GM12878 (cell line): ENCODE measurements around the gene KHDC1L. TPM values are rescaled to one million over a fixed set of nuclear protein-coding genes. Genes with fewer than 3 reads are reported as not detected.
"Not testable (repeated sequence)": the region's sequence is repeated elsewhere in the genome, so short reads cannot be mapped to it uniquely, and the experiment has no call there.

Experiments used
- ATAC-seq: fragments of 200-7000 bp; cut with Tn5 transposase; 3 replicates; pipeline ENCODE4 v1.9.1; 2020; ENCODE audit warnings: mild to moderate bottlenecking, moderate library complexity
- BruUV-seq: library from RNA; stranded (reverse); fragments of 400-500 nt; replicated peaks from 2 replicates; lab custom pipeline; 2021; lab: Mats Ljungman, UMichigan
- CTCF ChIA-PET: fragments of 300-600 bp; sonication (Branson Sonifier 250); formaldehyde crosslinking; extraction: SDS; loops from one replicate; lab custom pipeline; 2021; ENCODE audit warnings: inconsistent platforms; lab: Yijun Ruan, JAX
- POLR2A ChIA-PET: fragments of 350-600 bp; formaldehyde crosslinking; extraction: SDS; loops from one replicate; lab custom pipeline; 2021; ENCODE audit warnings: inconsistent platforms; lab: Charles Lee
- RAD21 ChIA-PET: fragments of 300-600 bp; sonication (Branson Sonifier 250); formaldehyde crosslinking; loops from one replicate; lab custom pipeline; 2023; ENCODE audit warnings: antibody characterized with exemption; ENCODE audit not compliant: unreplicated experiment; lab: Charles Lee
- SMC1A ChIA-PET: fragments of 300-600 bp; sonication (Branson Sonifier 250); formaldehyde crosslinking; loops from one replicate; lab custom pipeline; 2023; ENCODE audit not compliant: unreplicated experiment, uncharacterized antibody; lab: Charles Lee
- DNase-seq: peaks from one replicate; pipeline ENCODE4 v3.0.0-alpha.2; 2011; ENCODE audit warnings: low read depth, low spot score
- FAIRE-seq: peaks from 3 replicates; lab custom pipeline; 2011; peaks lifted over from hg19 to GRCh38; lab: Jason Lieb, UNC
- H2AFZ ChIP-seq: 2 replicates; pipeline ENCODE4 v1.6.0; 2011; ENCODE audit warnings: low read depth, low read length, control low read depth; ENCODE audit not compliant: control insufficient read depth
- H3K27ac ChIP-seq: 2 replicates; pipeline ENCODE4 v1.5.1; 2011; ENCODE audit warnings: control low read depth; ENCODE audit not compliant: control insufficient read depth, insufficient read depth
- H3K27me3 ChIP-seq, 2 experiments: replicated peaks in 1 of 2; 2 replicates each; pipeline versions ENCODE4 v1.6.0 to v1.6.1; 2011; ENCODE audit warnings: low read length in 1 of 2; ENCODE audit not compliant: control insufficient read depth in 2 of 2, insufficient read depth in 2 of 2
- H3K36me3 ChIP-seq, 2 experiments: 2 replicates each; pipeline ENCODE4 v1.5.1; 2011; ENCODE audit warnings: low read length in 1 of 2; ENCODE audit not compliant: control insufficient read depth in 2 of 2, insufficient read depth in 2 of 2
- H3K4me1 ChIP-seq: 2 replicates; pipeline ENCODE4 v1.6.1; 2011; ENCODE audit warnings: mild to moderate bottlenecking, low read length, moderate library complexity, mixed read lengths; ENCODE audit not compliant: control insufficient read depth, insufficient read depth
- H3K4me2 ChIP-seq: 2 replicates; pipeline ENCODE4 v1.6.0; 2011; ENCODE audit warnings: control low read depth; ENCODE audit not compliant: control insufficient read depth, insufficient read depth
- H3K4me3 ChIP-seq: fragments of 200-600 bp; sonication (generic); 2 replicates; pipeline ENCODE4 v1.5.1; 2016
- H3K79me2 ChIP-seq: 2 replicates; pipeline ENCODE4 v1.6.0; 2011; ENCODE audit warnings: low read length; ENCODE audit not compliant: control insufficient read depth, insufficient read depth
- H3K9ac ChIP-seq: 2 replicates; pipeline ENCODE4 v1.8.0; 2011; ENCODE audit warnings: low read length, control low read depth, mixed read lengths; ENCODE audit not compliant: control insufficient read depth, insufficient read depth
- H3K9me3 ChIP-seq: replicated peaks from 3 replicates; pipeline ENCODE4 v1.5.1; 2011; ENCODE audit warnings: mild to moderate bottlenecking, low read length; ENCODE audit not compliant: control insufficient read depth, insufficient read depth
- H4K20me1 ChIP-seq: 2 replicates; pipeline ENCODE4 v1.6.0; 2011; ENCODE audit not compliant: control insufficient read depth, insufficient read depth
- EGR1 ChIP-seq, 2 experiments: IDR thresholded peaks; 1 replicate in 1 of 2; 2 replicates in 1 of 2; pipeline ENCODE4 v1.6.1; 2011 to 2012; ENCODE audit warnings: low read depth in 2 of 2, low read length in 2 of 2, borderline replicate concordance in 1 of 2, mild to moderate bottlenecking in 1 of 2, moderate library complexity in 1 of 2
- ETV6 ChIP-seq, 2 experiments: fragments of 450-650 bp in 1 of 2; IDR thresholded peaks in 1 of 2; conservative IDR thresholded peaks in 1 of 2; 2 replicates each; pipeline ENCODE4 v1.6.1; 2014; ENCODE audit warnings: antibody characterized with exemption in 1 of 2, borderline replicate concordance in 1 of 2, low read depth in 1 of 2, mild to moderate bottlenecking in 1 of 2, moderate library complexity in 1 of 2
- FOXM1 ChIP-seq: IDR thresholded peaks from 2 replicates; pipeline ENCODE4 v1.6.1; 2012; ENCODE audit warnings: low read depth, mild to moderate bottlenecking, inconsistent platforms, low read length, moderate library complexity
- JUNB ChIP-seq: IDR thresholded peaks from 2 replicates; pipeline ENCODE4 v1.6.1; 2016; ENCODE audit warnings: antibody characterized with exemption, mild to moderate bottlenecking
- NRF1 ChIP-seq: conservative IDR thresholded peaks from 2 replicates; pipeline ENCODE4 v1.6.1; 2011; ENCODE audit warnings: mild to moderate bottlenecking, low read depth, low read length, improper control_type of control experiment
- RBBP5 ChIP-seq: fragments of 200-600 bp; sonication (generic); conservative IDR thresholded peaks from 2 replicates; pipeline ENCODE4 v1.6.1; 2016
- RELA ChIP-seq: fragments of 450-650 bp; IDR thresholded peaks from 2 replicates; pipeline ENCODE4 v1.8.0; 2014; ENCODE audit warnings: borderline replicate concordance; ENCODE audit not compliant: partially characterized antibody
- SIX5 ChIP-seq: IDR thresholded peaks from 2 replicates; pipeline ENCODE4 v1.6.1; 2011; ENCODE audit warnings: mild to moderate bottlenecking, low read depth, low read length, moderate library complexity; ENCODE audit not compliant: severe bottlenecking
- SMC3 ChIP-seq: IDR thresholded peaks from 2 replicates; pipeline ENCODE4 v1.6.1; 2011; ENCODE audit warnings: low read length, improper control_type of control experiment, borderline replicate concordance
- STAT3 ChIP-seq: IDR thresholded peaks from 2 replicates; pipeline ENCODE4 v1.6.1; 2011; ENCODE audit warnings: low read depth, low read length, improper control_type of control experiment
- WGBS: methylation state at CpG from one replicate; pipeline ENCODE4 v1.1.6; 2016; ENCODE audit warnings: low lambda C conversion rate; ENCODE audit not compliant: insufficient replicate concordance, insufficient coverage; ENCODE audit errors: missing lambda C conversion rate; 5-methylcytosine and 5-hydroxymethylcytosine counted together
- in situ Hi-C: fragments of 300-500 bp; cut with MboI; formaldehyde crosslinking; loops from 9 replicates; pipeline ENCODE4 v1.14.3; 2018; ENCODE audit warnings: mixed read lengths
- intact Hi-C: fragments of 100-400 bp; cut with micrococcal nuclease; formaldehyde crosslinking; loops from one replicate; pipeline ENCODE4 v1.14.2; 2022; ENCODE audit not compliant: unreplicated experiment
- polyA plus RNA-seq, 11 experiments: library from polyadenylated mRNA; depleted of rRNA in 4 of 11; unstranded in 6 of 11; stranded (reverse) in 5 of 11; fragments of >200 nt; fragmentation: Nextera tagmentation in 4 of 11; fragmentation: Illumina TruSeq in 1 of 11; extraction: Ambion mirVana in 4 of 11; extraction: Trizol in 1 of 11; gene quantifications; 1 replicate in 1 of 11; 2 replicates in 10 of 11; pipeline versions ENCODE4 v1.2.1 to v1.2.3, GENCODE V29; 2011 to 2016; ENCODE audit warnings: inconsistent platforms in 2 of 11, missing spikeins in 2 of 11, low read depth in 1 of 11
- total RNA-seq, 4 experiments: library from RNA; depleted of rRNA in 3 of 4; stranded (reverse); fragments of >200 nt in 3 of 4; fragmentation: Illumina TruSeq in 1 of 4; extraction: Trizol in 1 of 4; gene quantifications; 2 replicates each; pipeline versions ENCODE4 v1.2.1 to v1.2.3, GENCODE V29; 2013 to 2021
- TF ChIP-seq, protein P1 (sequence below): fragments of 450-650 bp; IDR thresholded peaks from 2 replicates; pipeline ENCODE4 v1.6.1; 2017; ENCODE audit warnings: borderline replicate concordance
- TF ChIP-seq, protein P2 (sequence below): fragments of 150-350 bp; IDR thresholded peaks from 2 replicates; pipeline ENCODE4 v1.6.1; 2016; ENCODE audit warnings: low read depth, low read length
- TF ChIP-seq, protein P3 (sequence below): fragments of 450-650 bp; IDR thresholded peaks from 2 replicates; pipeline ENCODE4 v1.6.1; 2016; ENCODE audit warnings: mild to moderate bottlenecking

KHDC1L gene
- total and polyA plus RNA-seq, 10 of the 15 experiments (the other 5 are each of a cell fraction or from before 2014, with no cell fraction given), result 0.12 to 0.37 (median 0.24) TPM; not detected in 4

DNA sequence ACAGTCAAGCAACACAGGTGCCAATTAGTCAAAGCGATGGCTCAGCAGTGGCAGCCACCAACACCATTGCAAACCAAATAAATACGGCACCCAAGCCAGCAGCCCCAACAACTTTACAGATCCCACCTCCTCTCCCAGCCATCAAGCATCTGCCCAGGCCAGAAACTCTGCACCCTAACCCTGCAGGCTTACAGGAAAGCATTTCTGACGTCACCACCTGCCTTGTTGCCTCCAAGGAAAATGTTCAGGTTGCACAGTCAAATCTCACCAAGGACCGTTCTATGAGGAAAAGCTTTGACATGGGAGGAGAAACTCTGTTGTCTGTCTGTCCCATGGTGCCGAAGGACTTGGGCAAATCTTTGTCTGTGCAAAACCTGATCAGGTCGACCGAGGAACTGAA lies 30.6 kb downstream of the KHDC1L start:
- H3K36me3 ChIP-seq, result no peaks in the 10 kb centered on the region; a peak in 2 of 4 replicates
- no peaks in the 10 kb centered on the region for H3K4me1 ChIP-seq
- H2AFZ ChIP-seq, result no peak overlapping the region
- DNase-seq (no peak), FAIRE-seq (no peak), ATAC-seq (no peak)
- H4K20me1 ChIP-seq, result no peaks in the 10 kb centered on the region
- in situ Hi-C loops, result no loop called here
- no peaks in the 10 kb centered on the region for H3K9me3 ChIP-seq
- no peaks in the 10 kb centered on the region for H3K79me2 ChIP-seq
- ChIA-PET RAD21 (no interaction called here), SMC1A (no interaction called here), POLR2A (no interaction called here), CTCF (interaction anchor here (1.2 kb wide), 1 partner anchor 579 kb away, joined by 3 read pairs; no protein-coding TSS in a partner anchor)
- H3K4me3 ChIP-seq, result no peak overlapping the region
- no peak overlapping the region for H3K27ac ChIP-seq
- no peaks in the 10 kb centered on the region for H3K27me3 ChIP-seq
- H3K9ac ChIP-seq, result no peak overlapping the region
- WGBS, result 99% methylated on average over 7 of the region's 7 CpGs
- no peak overlapping the region for H3K4me2 ChIP-seq
- TF ChIP-seq RELA (no peak), NRF1 (no peak), ETV6 (conservative IDR thresholded peaks at IDR 0.05 in 1 of 2, IDR thresholded peaks at IDR 0.05 in 1 of 2; ENCODE audit: borderline replicate concordance in 1 of 2, low read depth in 1 of 2) (no peak), SMC3 (no peak), RBBP5 (no peak), FOXM1 (no peak), SIX5 (no peak), JUNB (no peak), STAT3 (no peak), EGR1 (IDR thresholded peaks at IDR 0.05; ENCODE audit: borderline replicate concordance in 1 of 2, low read depth in 2 of 2, low read length in 2 of 2) (no peak)
- TF ChIP-seq, protein P1, sequence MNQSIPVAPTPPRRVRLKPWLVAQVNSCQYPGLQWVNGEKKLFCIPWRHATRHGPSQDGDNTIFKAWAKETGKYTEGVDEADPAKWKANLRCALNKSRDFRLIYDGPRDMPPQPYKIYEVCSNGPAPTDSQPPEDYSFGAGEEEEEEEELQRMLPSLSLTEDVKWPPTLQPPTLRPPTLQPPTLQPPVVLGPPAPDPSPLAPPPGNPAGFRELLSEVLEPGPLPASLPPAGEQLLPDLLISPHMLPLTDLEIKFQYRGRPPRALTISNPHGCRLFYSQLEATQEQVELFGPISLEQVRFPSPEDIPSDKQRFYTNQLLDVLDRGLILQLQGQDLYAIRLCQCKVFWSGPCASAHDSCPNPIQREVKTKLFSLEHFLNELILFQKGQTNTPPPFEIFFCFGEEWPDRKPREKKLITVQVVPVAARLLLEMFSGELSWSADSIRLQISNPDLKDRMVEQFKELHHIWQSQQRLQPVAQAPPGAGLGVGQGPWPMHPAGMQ, result no peak
- TF ChIP-seq, protein P2, sequence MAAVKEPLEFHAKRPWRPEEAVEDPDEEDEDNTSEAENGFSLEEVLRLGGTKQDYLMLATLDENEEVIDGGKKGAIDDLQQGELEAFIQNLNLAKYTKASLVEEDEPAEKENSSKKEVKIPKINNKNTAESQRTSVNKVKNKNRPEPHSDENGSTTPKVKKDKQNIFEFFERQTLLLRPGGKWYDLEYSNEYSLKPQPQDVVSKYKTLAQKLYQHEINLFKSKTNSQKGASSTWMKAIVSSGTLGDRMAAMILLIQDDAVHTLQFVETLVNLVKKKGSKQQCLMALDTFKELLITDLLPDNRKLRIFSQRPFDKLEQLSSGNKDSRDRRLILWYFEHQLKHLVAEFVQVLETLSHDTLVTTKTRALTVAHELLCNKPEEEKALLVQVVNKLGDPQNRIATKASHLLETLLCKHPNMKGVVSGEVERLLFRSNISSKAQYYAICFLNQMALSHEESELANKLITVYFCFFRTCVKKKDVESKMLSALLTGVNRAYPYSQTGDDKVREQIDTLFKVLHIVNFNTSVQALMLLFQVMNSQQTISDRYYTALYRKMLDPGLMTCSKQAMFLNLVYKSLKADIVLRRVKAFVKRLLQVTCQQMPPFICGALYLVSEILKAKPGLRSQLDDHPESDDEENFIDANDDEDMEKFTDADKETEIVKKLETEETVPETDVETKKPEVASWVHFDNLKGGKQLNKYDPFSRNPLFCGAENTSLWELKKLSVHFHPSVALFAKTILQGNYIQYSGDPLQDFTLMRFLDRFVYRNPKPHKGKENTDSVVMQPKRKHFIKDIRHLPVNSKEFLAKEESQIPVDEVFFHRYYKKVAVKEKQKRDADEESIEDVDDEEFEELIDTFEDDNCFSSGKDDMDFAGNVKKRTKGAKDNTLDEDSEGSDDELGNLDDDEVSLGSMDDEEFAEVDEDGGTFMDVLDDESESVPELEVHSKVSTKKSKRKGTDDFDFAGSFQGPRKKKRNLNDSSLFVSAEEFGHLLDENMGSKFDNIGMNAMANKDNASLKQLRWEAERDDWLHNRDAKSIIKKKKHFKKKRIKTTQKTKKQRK, result no peak
- TF ChIP-seq, protein P3, sequence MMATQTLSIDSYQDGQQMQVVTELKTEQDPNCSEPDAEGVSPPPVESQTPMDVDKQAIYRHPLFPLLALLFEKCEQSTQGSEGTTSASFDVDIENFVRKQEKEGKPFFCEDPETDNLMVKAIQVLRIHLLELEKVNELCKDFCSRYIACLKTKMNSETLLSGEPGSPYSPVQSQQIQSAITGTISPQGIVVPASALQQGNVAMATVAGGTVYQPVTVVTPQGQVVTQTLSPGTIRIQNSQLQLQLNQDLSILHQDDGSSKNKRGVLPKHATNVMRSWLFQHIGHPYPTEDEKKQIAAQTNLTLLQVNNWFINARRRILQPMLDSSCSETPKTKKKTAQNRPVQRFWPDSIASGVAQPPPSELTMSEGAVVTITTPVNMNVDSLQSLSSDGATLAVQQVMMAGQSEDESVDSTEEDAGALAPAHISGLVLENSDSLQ, result no peak
- intact Hi-C loops, result no loop called here
- BruUV-seq, result no TSS peak

DNA sequence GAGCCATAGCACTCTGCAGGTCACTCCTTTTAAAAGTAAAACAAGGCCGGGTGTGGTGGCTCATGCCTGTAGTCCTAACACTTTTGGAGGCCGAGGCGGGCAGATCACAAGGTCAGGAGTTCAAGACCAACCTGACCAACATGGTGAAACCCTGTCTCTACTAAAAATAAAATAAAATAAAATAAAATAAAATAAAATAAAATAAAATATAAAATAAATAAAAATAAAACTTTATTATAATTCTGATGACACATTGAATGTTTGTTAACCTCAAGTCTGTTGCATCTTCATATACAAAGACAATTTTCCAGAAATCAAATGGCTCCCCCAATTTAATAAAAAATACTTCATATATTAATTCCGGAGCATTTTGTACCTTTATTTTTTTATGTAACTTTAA lies 32.0 kb downstream of the KHDC1L start:
- POLR2A ChIA-PET, RAD21 ChIA-PET, BruUV-seq, H3K4me2 ChIP-seq, H3K27me3 ChIP-seq, H4K20me1 ChIP-seq, ATAC-seq, H3K9ac ChIP-seq, H2AFZ ChIP-seq, H3K9me3 ChIP-seq, FAIRE-seq, intact Hi-C loops, H3K4me3 ChIP-seq, CTCF ChIA-PET, in situ Hi-C loops, H3K79me2 ChIP-seq, H3K36me3 ChIP-seq, DNase-seq, H3K4me1 ChIP-seq, H3K27ac ChIP-seq, SMC1A ChIA-PET: not testable (repeated sequence)
- 98% methylated on average over 4 of the region's 4 CpGs for WGBS
